Endothelial cell of umbilical vein (primary cell): ENCODE measurements around the gene LCE1F. TPM values are rescaled to one million over a fixed set of nuclear protein-coding genes. Genes with fewer than 3 reads are reported as not detected.

Experiments
- BruUV-seq: library from RNA; stranded (reverse); fragments of 400-500 nt; replicated peaks from 2 replicates; lab custom pipeline; 2021; lab: Mats Ljungman, UMichigan
- CTCF ChIA-PET: fragments of 300-600, 350-600 bp; sonication (Branson Sonifier 250); formaldehyde crosslinking; loops from one replicate; lab custom pipeline; 2021; ENCODE audit warnings: antibody characterized with exemption, inconsistent platforms; lab: Charles Lee
- POLR2A ChIA-PET: fragments of 300-600, 350-600 bp; sonication (Branson Sonifier 250); formaldehyde crosslinking; loops from one replicate; lab custom pipeline; 2021; ENCODE audit warnings: antibody characterized with exemption, inconsistent platforms; lab: Charles Lee
- DNase-seq: peaks from one replicate; pipeline ENCODE4 v3.0.0-alpha.2; 2011; ENCODE audit warnings: low read depth, low spot score
- FAIRE-seq: peaks from 2 replicates; lab custom pipeline; 2011; peaks lifted over from hg19 to GRCh38; lab: Jason Lieb, UNC
- H2AFZ ChIP-seq: 2 replicates; pipeline ENCODE4 v1.6.0; 2012; ENCODE audit warnings: low read depth, low read length, control low read depth, inconsistent platforms
- H3K27ac ChIP-seq: 2 replicates; pipeline ENCODE4 v1.5.1; 2011; ENCODE audit warnings: low read depth, mild to moderate bottlenecking, control low read depth, low read length, moderate library complexity; ENCODE audit not compliant: insufficient read depth
- H3K27me3 ChIP-seq, 2 experiments: 2 replicates each; pipeline versions ENCODE4 v1.6.0 to v1.6.1; 2011; ENCODE audit warnings: low read length in 2 of 2, mixed read lengths in 1 of 2; ENCODE audit not compliant: control insufficient read depth in 2 of 2, insufficient read depth in 2 of 2
- H3K36me3 ChIP-seq, 2 experiments: 2 replicates in 1 of 2; 3 replicates in 1 of 2; pipeline ENCODE4 v1.5.1; 2011; ENCODE audit warnings: low read length in 2 of 2, mild to moderate bottlenecking in 1 of 2, moderate library complexity in 1 of 2; ENCODE audit not compliant: control insufficient read depth in 2 of 2, insufficient read depth in 2 of 2; ENCODE audit errors: extremely low read depth in 1 of 2
- H3K4me1 ChIP-seq: 3 replicates; pipeline ENCODE4 v1.5.1; 2011; ENCODE audit warnings: mild to moderate bottlenecking, low read length; ENCODE audit not compliant: control insufficient read depth, insufficient read depth; ENCODE audit errors: extremely low read depth
- H3K4me2 ChIP-seq: 2 replicates; pipeline ENCODE4 v1.6.1; 2011; ENCODE audit warnings: low read length, control low read depth, mixed read lengths; ENCODE audit not compliant: insufficient read depth
- H3K4me3 ChIP-seq, 3 experiments: fragments of 200-600 bp in 1 of 3; sonication (generic), shearing (Covaris generic) in 1 of 3; replicated peaks in 1 of 3; 2 replicates each; pipeline ENCODE4 v1.5.1; 2011 to 2016; ENCODE audit warnings: control low read depth in 3 of 3, low read length in 3 of 3, mild to moderate bottlenecking in 2 of 3, inconsistent platforms in 1 of 3, low read depth in 1 of 3, moderate library complexity in 1 of 3; ENCODE audit not compliant: insufficient read depth in 1 of 3
- H3K79me2 ChIP-seq: 2 replicates; pipeline ENCODE4 v1.6.0; 2012; ENCODE audit warnings: low read length, inconsistent platforms; ENCODE audit not compliant: control insufficient read depth, insufficient read depth
- H3K9ac ChIP-seq: replicated peaks from 2 replicates; pipeline ENCODE3; 2011; ENCODE audit warnings: low read length, control low read depth; ENCODE audit not compliant: insufficient read depth; ENCODE audit errors: extremely low read depth
- H3K9me1 ChIP-seq: replicated peaks from 3 replicates; pipeline ENCODE4 v1.6.0; 2011; ENCODE audit warnings: mild to moderate bottlenecking, low read length; ENCODE audit not compliant: control insufficient read depth, insufficient read depth; ENCODE audit errors: extremely low read depth
- H3K9me3 ChIP-seq: replicated peaks from 2 replicates; pipeline ENCODE4 v1.5.1; 2012; ENCODE audit warnings: low read length, inconsistent platforms; ENCODE audit not compliant: control insufficient read depth, insufficient read depth
- H4K20me1 ChIP-seq: replicated peaks from 2 replicates; pipeline ENCODE3; 2011; ENCODE audit warnings: mild to moderate bottlenecking, low read length; ENCODE audit not compliant: control insufficient read depth, insufficient read depth; ENCODE audit errors: extremely low read depth
- EZH2 ChIP-seq: IDR thresholded peaks from 2 replicates; pipeline ENCODE4 v1.6.1; 2012; ENCODE audit warnings: borderline replicate concordance, low read depth, mild to moderate bottlenecking, moderate library complexity, low read length, inconsistent platforms; ENCODE audit not compliant: severe bottlenecking
- FOS ChIP-seq: IDR thresholded peaks from 2 replicates; pipeline ENCODE4 v1.6.1; 2011; ENCODE audit warnings: mild to moderate bottlenecking, low read length, moderate library complexity, borderline replicate concordance; ENCODE audit not compliant: insufficient read depth
- JUN ChIP-seq: IDR thresholded peaks from 2 replicates; pipeline ENCODE4 v1.6.1; 2011; ENCODE audit warnings: borderline replicate concordance, low read depth; ENCODE audit not compliant: insufficient read length, insufficient read depth
- POLR2A ChIP-seq: IDR thresholded peaks from 2 replicates; pipeline ENCODE4 v1.6.1; 2012; ENCODE audit warnings: low read depth, mild to moderate bottlenecking, control low read depth, low read length
- dilution Hi-C: fragments of 300-500 bp; cut with MboI; formaldehyde crosslinking; loops from one replicate; pipeline ENCODE4 v1.15.0; 2019; ENCODE audit warnings: low sequenced_read_pairs; ENCODE audit not compliant: extremely low pct_ligation_motif_present
- intact Hi-C: fragments of 100-400 bp; cut with micrococcal nuclease; formaldehyde crosslinking; loops from one replicate; pipeline ENCODE4 v1.10.0; 2022
- polyA plus RNA-seq, 4 experiments: library from polyadenylated mRNA; depleted of rRNA in 3 of 4; stranded (reverse) in 3 of 4; unstranded in 1 of 4; fragments of >200 nt; gene quantifications; 2 replicates each; pipeline versions ENCODE4 v1.2.1 to v1.2.3, GENCODE V29; 2011 to 2012; ENCODE audit warnings: missing spikeins in 1 of 4
- total RNA-seq: library from RNA; stranded (reverse); gene quantifications from 2 replicates; pipeline ENCODE4 v1.2.3, GENCODE V29; 2021
- TF ChIP-seq, protein P1 (sequence below), 2 donors: IDR thresholded peaks; 1 replicate in 1 of 2; 2 replicates in 1 of 2; pipeline ENCODE4 v1.5.1; 2011; ENCODE audit warnings: low read length in 2 of 2, mild to moderate bottlenecking in 2 of 2, moderate library complexity in 2 of 2, control low read depth in 1 of 2, inconsistent platforms in 1 of 2, low read depth in 1 of 2; ENCODE audit not compliant: insufficient read depth in 1 of 2; ENCODE audit errors: extremely low read depth in 1 of 2
- TF ChIP-seq, protein P2 (sequence below): IDR thresholded peaks from 2 replicates; pipeline ENCODE4 v1.6.1; 2011; ENCODE audit not compliant: insufficient read depth, insufficient read length

Gene LCE1F
- total and polyA plus RNA-seq, 2 donors (not counting 3 experiments of a cell fraction or from before 2014, with no cell fraction given), result not detected

DNA sequence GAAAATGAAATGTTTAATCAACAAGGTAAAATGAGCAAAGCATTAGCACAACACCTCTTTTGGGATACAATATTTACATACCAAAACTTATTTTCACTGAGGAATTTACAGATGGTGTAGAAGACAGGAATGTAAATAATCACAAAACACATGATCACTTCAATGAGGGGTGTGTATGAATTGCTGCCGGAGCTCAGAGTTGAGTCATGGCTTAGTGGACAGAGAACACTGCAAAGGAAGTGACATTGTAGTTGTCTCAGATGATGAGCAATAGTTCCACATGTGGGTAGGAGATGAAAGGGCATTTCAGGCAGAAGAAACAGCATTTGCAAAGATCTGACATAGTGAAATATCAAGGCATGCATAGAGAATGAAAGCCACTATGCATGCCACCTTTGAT, 22.7 kb upstream of the LCE1F start:
- H3K4me3 ChIP-seq, result no peak overlapping the region
- TF ChIP-seq JUN, result no peak
- TF ChIP-seq EZH2, result no peak
- TF ChIP-seq POLR2A, result no peak
- TF ChIP-seq, protein P1, sequence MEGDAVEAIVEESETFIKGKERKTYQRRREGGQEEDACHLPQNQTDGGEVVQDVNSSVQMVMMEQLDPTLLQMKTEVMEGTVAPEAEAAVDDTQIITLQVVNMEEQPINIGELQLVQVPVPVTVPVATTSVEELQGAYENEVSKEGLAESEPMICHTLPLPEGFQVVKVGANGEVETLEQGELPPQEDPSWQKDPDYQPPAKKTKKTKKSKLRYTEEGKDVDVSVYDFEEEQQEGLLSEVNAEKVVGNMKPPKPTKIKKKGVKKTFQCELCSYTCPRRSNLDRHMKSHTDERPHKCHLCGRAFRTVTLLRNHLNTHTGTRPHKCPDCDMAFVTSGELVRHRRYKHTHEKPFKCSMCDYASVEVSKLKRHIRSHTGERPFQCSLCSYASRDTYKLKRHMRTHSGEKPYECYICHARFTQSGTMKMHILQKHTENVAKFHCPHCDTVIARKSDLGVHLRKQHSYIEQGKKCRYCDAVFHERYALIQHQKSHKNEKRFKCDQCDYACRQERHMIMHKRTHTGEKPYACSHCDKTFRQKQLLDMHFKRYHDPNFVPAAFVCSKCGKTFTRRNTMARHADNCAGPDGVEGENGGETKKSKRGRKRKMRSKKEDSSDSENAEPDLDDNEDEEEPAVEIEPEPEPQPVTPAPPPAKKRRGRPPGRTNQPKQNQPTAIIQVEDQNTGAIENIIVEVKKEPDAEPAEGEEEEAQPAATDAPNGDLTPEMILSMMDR (IDR thresholded peaks at IDR 0.05; ENCODE audit: extremely low read depth in 1 of 2, insufficient read depth in 1 of 2, low read depth in 1 of 2, low read length in 2 of 2), result no peak
- TF ChIP-seq, protein P2, sequence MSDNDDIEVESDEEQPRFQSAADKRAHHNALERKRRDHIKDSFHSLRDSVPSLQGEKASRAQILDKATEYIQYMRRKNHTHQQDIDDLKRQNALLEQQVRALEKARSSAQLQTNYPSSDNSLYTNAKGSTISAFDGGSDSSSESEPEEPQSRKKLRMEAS, result no peak
- TF ChIP-seq FOS, result peak; percentile 59
- FAIRE-seq, result no peak
- H2AFZ ChIP-seq, result no peak overlapping the region
- no peak overlapping the region for H3K27ac ChIP-seq
- no peaks in the 10 kb centered on the region for H3K79me2 ChIP-seq
- ChIA-PET POLR2A (no interaction called here), CTCF (no interaction called here)
- BruUV-seq, result no TSS peak
- H3K9me1 ChIP-seq, result no peaks in the 10 kb centered on the region
- H3K9me3 ChIP-seq, result no peaks in the 10 kb centered on the region
- no peaks in the 10 kb centered on the region for H3K27me3 ChIP-seq
- intact Hi-C loops (no loop called here), dilution Hi-C loops (no loop called here)
- H3K4me2 ChIP-seq, result no peak overlapping the region
- H3K36me3 ChIP-seq, result no peaks in the 10 kb centered on the region
- no peaks in the 10 kb centered on the region for H3K4me1 ChIP-seq
- no peaks in the 10 kb centered on the region for H4K20me1 ChIP-seq
- no peak for DNase-seq
- H3K9ac ChIP-seq, result no peak overlapping the region

DNA sequence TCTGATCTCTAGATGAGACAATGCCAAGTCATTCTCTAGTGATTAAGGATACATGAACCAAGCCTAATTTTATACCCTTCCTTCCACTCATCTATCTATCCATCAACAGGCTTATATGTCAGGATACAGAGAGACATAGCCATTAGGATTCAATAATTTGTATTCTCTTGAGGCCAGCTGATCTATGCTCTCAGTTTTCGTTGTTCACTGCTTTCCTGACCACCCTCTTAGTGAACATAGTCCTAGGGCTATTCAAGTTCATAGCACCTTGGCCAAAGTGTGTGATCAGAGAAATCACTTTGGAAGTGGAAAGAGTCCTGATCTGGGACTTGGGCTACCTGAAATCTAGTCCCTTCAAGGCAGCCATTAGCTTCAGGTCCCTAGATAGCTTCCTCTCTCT, 21.4 kb upstream of the LCE1F start:
- TF ChIP-seq FOS, result no peak
- Histone ChIP-seq H3K9ac (no peak overlapping the region), H3K36me3 (no peaks in the 10 kb centered on the region), H3K9me1 (no peaks in the 10 kb centered on the region), H3K27me3 (no peaks in the 10 kb centered on the region), H3K27ac (no peak overlapping the region), H3K79me2 (no peaks in the 10 kb centered on the region), H4K20me1 (no peaks in the 10 kb centered on the region), H3K9me3 (no peaks in the 10 kb centered on the region), H3K4me1 (no peaks in the 10 kb centered on the region), H3K4me2 (no peak overlapping the region), H2AFZ (no peak overlapping the region), H3K4me3 (no peak overlapping the region)
- DNase-seq (no peak), FAIRE-seq (no peak)
- POLR2A ChIA-PET, result no interaction called here
- no TSS peak for BruUV-seq
- CTCF ChIA-PET, result no interaction called here
- intact Hi-C loops (no loop called here), dilution Hi-C loops (no loop called here)
